ENCODE measurements around the gene CASP1.

CASP1 gene

DNA sequence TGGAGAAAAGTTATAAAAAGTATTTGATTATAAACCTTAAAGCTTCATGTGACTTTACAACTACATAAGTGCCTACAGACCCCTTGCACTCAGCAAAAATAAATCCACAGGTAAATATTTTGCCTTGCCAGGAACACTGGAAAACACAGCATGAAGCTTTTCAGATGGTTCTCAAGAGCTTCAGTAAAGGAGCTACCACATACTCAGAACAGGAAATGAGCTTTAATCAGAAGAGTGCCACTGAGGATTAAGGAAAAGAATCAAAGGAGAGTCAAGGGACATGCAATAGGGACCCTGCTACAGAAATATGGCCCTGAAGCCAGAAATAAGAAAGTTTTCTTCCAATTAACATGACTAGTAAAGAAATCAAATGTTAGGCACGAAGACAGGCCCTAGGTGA lies 1.2 kb downstream of the CASP1 start:
- no peak for TF ChIP-seq TAF1 (IDR thresholded peaks at IDR 0.05; ENCODE audit: borderline replicate concordance, insufficient read depth, low read length)
- TF ChIP-seq FOXP2 (optimal IDR thresholded peaks at IDR 0.05; ENCODE audit: borderline replicate concordance, extremely low read depth, extremely low read length, insufficient read depth), result no peak
- no peak for TF ChIP-seq POLR2AphosphoS5 (IDR thresholded peaks at IDR 0.05; ENCODE audit: low read depth, low read length)
- TF ChIP-seq, protein P1, sequence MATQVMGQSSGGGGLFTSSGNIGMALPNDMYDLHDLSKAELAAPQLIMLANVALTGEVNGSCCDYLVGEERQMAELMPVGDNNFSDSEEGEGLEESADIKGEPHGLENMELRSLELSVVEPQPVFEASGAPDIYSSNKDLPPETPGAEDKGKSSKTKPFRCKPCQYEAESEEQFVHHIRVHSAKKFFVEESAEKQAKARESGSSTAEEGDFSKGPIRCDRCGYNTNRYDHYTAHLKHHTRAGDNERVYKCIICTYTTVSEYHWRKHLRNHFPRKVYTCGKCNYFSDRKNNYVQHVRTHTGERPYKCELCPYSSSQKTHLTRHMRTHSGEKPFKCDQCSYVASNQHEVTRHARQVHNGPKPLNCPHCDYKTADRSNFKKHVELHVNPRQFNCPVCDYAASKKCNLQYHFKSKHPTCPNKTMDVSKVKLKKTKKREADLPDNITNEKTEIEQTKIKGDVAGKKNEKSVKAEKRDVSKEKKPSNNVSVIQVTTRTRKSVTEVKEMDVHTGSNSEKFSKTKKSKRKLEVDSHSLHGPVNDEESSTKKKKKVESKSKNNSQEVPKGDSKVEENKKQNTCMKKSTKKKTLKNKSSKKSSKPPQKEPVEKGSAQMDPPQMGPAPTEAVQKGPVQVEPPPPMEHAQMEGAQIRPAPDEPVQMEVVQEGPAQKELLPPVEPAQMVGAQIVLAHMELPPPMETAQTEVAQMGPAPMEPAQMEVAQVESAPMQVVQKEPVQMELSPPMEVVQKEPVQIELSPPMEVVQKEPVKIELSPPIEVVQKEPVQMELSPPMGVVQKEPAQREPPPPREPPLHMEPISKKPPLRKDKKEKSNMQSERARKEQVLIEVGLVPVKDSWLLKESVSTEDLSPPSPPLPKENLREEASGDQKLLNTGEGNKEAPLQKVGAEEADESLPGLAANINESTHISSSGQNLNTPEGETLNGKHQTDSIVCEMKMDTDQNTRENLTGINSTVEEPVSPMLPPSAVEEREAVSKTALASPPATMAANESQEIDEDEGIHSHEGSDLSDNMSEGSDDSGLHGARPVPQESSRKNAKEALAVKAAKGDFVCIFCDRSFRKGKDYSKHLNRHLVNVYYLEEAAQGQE (IDR thresholded peaks at IDR 0.05; ENCODE audit: insufficient read depth in 1 of 2, low read depth in 2 of 2, low read length in 2 of 2), result no peak
- TF ChIP-seq SIN3A (IDR thresholded peaks at IDR 0.05; ENCODE audit: borderline replicate concordance, insufficient read depth, low read length), result no peak

DNA sequence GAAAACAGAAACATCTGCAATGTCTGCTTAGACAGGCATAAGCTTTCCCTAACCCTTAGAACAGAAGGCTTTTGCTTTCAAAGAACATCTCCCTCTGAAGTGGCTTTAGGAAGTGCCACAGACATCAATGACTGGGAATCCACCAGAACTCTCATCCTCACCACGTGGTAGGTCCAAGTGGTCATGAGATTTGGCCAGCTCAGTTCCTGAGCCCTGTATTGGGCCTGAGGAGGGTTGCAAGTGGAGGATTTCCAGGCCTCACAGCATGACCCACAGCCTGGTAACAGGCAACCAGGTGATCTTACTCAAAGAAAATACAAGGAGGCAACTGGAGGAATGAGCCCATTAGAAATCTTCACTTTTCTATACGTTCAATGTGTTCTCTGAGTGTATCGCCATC lies 1.6 kb downstream of the CASP1 start:
- TF ChIP-seq, protein P1 (IDR thresholded peaks at IDR 0.05; ENCODE audit: insufficient read depth in 1 of 2, low read depth in 2 of 2, low read length in 2 of 2), result no peak
- TF ChIP-seq POLR2AphosphoS5 (IDR thresholded peaks at IDR 0.05; ENCODE audit: low read depth, low read length) (no peak), FOXP2 (optimal IDR thresholded peaks at IDR 0.05; ENCODE audit: borderline replicate concordance, extremely low read depth, extremely low read length, insufficient read depth) (no peak), TAF1 (IDR thresholded peaks at IDR 0.05; ENCODE audit: borderline replicate concordance, insufficient read depth, low read length) (no peak), SIN3A (IDR thresholded peaks at IDR 0.05; ENCODE audit: borderline replicate concordance, insufficient read depth, low read length) (no peak)

DNA sequence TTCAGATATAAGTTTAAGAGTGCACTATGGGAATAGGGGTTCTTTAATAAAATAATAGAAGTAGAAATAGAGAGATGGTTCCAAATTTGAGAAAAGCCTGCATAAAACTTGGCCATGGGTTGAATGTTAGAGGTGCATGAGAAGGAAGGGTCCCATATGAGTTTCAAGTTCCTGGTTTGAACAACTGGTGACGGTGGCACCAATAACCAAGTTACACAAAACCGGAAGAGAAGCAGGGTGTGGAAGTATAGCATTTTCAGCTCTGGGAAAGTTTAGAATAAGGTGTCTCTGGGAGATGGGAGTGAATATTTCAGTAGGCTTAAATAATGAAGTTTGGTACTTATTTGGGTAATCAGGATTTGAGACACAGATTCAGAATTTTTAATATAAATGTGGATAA lies 2.4 kb downstream of the CASP1 start:
- no peak for TF ChIP-seq FOXP2 (optimal IDR thresholded peaks at IDR 0.05; ENCODE audit: borderline replicate concordance, extremely low read depth, extremely low read length, insufficient read depth)
- no peak for TF ChIP-seq TAF1 (IDR thresholded peaks at IDR 0.05; ENCODE audit: borderline replicate concordance, insufficient read depth, low read length)
- TF ChIP-seq SIN3A (IDR thresholded peaks at IDR 0.05; ENCODE audit: borderline replicate concordance, insufficient read depth, low read length), result no peak
- no peak for TF ChIP-seq POLR2AphosphoS5 (IDR thresholded peaks at IDR 0.05; ENCODE audit: low read depth, low read length)
- TF ChIP-seq, protein P1 (IDR thresholded peaks at IDR 0.05; ENCODE audit: insufficient read depth in 1 of 2, low read depth in 2 of 2, low read length in 2 of 2), result no peak

DNA sequence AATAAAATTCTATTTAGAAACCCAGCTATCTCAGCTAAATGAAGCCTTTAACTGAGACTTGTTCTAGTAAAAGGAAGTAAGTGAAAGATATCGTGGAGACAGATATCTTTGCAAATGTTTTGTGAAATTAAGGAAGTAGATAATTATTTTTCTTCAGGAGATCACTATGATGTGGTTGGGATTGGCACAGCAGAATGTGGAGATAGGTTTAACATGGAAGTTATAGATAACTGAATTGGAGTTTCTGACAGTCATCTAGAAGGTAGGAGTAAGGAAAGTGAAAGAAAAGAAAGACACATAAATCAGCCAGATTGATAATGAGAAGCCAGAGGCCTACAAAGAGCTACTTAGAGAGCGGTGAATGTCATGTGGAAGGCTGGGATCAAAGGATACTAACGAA lies 7.3 kb downstream of the CASP1 start:
- TF ChIP-seq FOXP2 (optimal IDR thresholded peaks at IDR 0.05; ENCODE audit: borderline replicate concordance, extremely low read depth, extremely low read length, insufficient read depth), result no peak
- TF ChIP-seq SIN3A (IDR thresholded peaks at IDR 0.05; ENCODE audit: borderline replicate concordance, insufficient read depth, low read length), result no peak
- TF ChIP-seq POLR2AphosphoS5 (IDR thresholded peaks at IDR 0.05; ENCODE audit: low read depth, low read length), result no peak
- no peak for TF ChIP-seq TAF1 (IDR thresholded peaks at IDR 0.05; ENCODE audit: borderline replicate concordance, insufficient read depth, low read length)
- TF ChIP-seq, protein P1 (IDR thresholded peaks at IDR 0.05; ENCODE audit: insufficient read depth in 1 of 2, low read depth in 2 of 2, low read length in 2 of 2), result no peak

DNA sequence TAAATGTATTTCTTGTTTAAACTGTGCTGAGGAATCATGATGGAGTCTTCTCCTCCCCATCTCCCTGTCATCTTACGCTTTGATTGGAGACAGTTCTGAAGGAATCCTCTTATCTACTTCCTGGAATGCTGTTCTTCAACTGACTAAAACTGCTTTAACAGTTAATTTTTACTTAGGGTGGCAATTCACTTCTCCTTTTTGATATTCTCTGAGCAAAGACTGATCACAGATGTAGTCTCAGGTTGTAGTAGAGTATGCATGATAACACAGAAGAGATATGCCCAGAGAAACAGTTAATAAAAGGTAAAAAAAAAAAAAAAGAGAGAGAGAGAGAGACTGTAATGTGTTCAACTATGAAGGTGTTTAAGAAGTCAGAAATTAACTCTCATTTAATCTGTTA lies 10.6 kb downstream of the CASP1 start:
- TF ChIP-seq TAF1 (IDR thresholded peaks at IDR 0.05; ENCODE audit: borderline replicate concordance, insufficient read depth, low read length) (no peak), POLR2AphosphoS5 (IDR thresholded peaks at IDR 0.05; ENCODE audit: low read depth, low read length) (no peak), SIN3A (IDR thresholded peaks at IDR 0.05; ENCODE audit: borderline replicate concordance, insufficient read depth, low read length) (no peak)
- TF ChIP-seq, protein P1 (IDR thresholded peaks at IDR 0.05; ENCODE audit: insufficient read depth in 1 of 2, low read depth in 2 of 2, low read length in 2 of 2), result no peak
